Measurements from ENCODE around the gene KIRREL3.

DNA sequence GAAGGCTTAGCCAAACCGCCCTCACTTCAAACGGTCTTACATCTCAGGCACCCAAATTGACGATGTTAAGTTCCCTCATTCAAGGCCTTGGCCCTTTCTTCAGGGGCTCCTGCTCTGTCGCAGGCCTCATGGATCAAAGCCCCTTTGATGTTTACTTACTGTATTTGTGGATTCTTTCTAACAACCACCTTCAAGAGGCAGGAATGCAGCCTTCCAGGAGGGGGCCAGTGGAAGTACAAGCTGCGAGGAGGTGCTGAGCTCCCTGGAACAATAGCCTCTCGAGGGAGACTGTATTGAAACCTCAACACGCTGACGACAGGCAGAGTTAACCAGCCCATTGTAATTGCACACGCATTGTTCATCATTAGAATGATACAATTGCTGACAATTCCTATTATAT lies 436.0 kb downstream of the KIRREL3 start:
- TF ChIP-seq, protein P1, sequence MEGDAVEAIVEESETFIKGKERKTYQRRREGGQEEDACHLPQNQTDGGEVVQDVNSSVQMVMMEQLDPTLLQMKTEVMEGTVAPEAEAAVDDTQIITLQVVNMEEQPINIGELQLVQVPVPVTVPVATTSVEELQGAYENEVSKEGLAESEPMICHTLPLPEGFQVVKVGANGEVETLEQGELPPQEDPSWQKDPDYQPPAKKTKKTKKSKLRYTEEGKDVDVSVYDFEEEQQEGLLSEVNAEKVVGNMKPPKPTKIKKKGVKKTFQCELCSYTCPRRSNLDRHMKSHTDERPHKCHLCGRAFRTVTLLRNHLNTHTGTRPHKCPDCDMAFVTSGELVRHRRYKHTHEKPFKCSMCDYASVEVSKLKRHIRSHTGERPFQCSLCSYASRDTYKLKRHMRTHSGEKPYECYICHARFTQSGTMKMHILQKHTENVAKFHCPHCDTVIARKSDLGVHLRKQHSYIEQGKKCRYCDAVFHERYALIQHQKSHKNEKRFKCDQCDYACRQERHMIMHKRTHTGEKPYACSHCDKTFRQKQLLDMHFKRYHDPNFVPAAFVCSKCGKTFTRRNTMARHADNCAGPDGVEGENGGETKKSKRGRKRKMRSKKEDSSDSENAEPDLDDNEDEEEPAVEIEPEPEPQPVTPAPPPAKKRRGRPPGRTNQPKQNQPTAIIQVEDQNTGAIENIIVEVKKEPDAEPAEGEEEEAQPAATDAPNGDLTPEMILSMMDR (IDR thresholded peaks at IDR 0.05; ENCODE audit: low read depth, low read length) = no peak
- no peak for TF ChIP-seq EZH2phosphoT487 (IDR thresholded peaks at IDR 0.05; ENCODE audit: low read depth)
